Osteoblast (primary cell): ENCODE measurements around the gene AP5Z1. TPM values are rescaled to one million over a fixed set of nuclear protein-coding genes. Genes with fewer than 3 reads are reported as not detected.
A peak's percentile ranks its signal among the peaks of the same experiment; 100 is the strongest.

Source experiments
- DNase-seq: peaks from one replicate; pipeline ENCODE4 v3.0.0; 2011; ENCODE audit warnings: low spot score, mixed read lengths; ENCODE audit not compliant: insufficient read length; ENCODE audit errors: missing footprints
- H2AFZ ChIP-seq: 2 replicates; pipeline ENCODE4 v1.6.0; 2011; ENCODE audit warnings: mild to moderate bottlenecking, low read length
- H3K27ac ChIP-seq: 2 replicates; pipeline ENCODE4 v1.5.1; 2011; ENCODE audit warnings: mild to moderate bottlenecking, low read depth, low read length, moderate library complexity
- H3K27me3 ChIP-seq: 2 replicates; pipeline ENCODE4 v1.6.0; 2012; ENCODE audit warnings: mild to moderate bottlenecking, control low read depth, inconsistent platforms, low read length, moderate library complexity; ENCODE audit not compliant: insufficient read depth
- H3K36me3 ChIP-seq: 2 replicates; pipeline ENCODE4 v1.5.1; 2011; ENCODE audit warnings: mild to moderate bottlenecking, low read length, control low read depth, moderate library complexity; ENCODE audit not compliant: insufficient read depth
- H3K4me1 ChIP-seq: 2 replicates; pipeline ENCODE4 v1.5.1; 2011; ENCODE audit warnings: mild to moderate bottlenecking, low read length, control low read depth, moderate library complexity; ENCODE audit not compliant: insufficient read depth
- H3K4me2 ChIP-seq: 2 replicates; pipeline ENCODE4 v1.6.0; 2011; ENCODE audit warnings: mild to moderate bottlenecking, low read length; ENCODE audit not compliant: insufficient read depth
- H3K4me3 ChIP-seq: fragments of 200-600 bp; sonication (generic); 3 replicates; pipeline ENCODE4 v1.5.1; 2012; ENCODE audit warnings: mild to moderate bottlenecking, low read length, inconsistent platforms; ENCODE audit not compliant: insufficient read depth
- H3K79me2 ChIP-seq: 2 replicates; pipeline ENCODE4 v1.6.0; 2012; ENCODE audit warnings: mild to moderate bottlenecking, low read length, control low read depth, inconsistent platforms; ENCODE audit not compliant: insufficient read depth
- H3K9me3 ChIP-seq: 2 replicates; pipeline ENCODE4 v1.5.1; 2011; ENCODE audit warnings: low read depth, low read length, control low read depth
- H4K20me1 ChIP-seq: 2 replicates; pipeline ENCODE4 v1.6.0; 2012; ENCODE audit warnings: mild to moderate bottlenecking, low read length, control low read depth; ENCODE audit not compliant: insufficient read depth
- total RNA-seq: library from RNA; depleted of rRNA; stranded (reverse); fragments of >200 nt; gene quantifications from 2 replicates; pipeline ENCODE4 v1.2.3, GENCODE V29; 2012
- TF ChIP-seq, protein P1 (sequence below): IDR thresholded peaks from 2 replicates; pipeline ENCODE4 v1.5.1; 2011; ENCODE audit warnings: mild to moderate bottlenecking, low read depth, low read length, moderate library complexity; ENCODE audit errors: extremely low read depth

The AP5Z1 gene
- total RNA-seq, 1 donor, result 73.1 TPM

DNA sequence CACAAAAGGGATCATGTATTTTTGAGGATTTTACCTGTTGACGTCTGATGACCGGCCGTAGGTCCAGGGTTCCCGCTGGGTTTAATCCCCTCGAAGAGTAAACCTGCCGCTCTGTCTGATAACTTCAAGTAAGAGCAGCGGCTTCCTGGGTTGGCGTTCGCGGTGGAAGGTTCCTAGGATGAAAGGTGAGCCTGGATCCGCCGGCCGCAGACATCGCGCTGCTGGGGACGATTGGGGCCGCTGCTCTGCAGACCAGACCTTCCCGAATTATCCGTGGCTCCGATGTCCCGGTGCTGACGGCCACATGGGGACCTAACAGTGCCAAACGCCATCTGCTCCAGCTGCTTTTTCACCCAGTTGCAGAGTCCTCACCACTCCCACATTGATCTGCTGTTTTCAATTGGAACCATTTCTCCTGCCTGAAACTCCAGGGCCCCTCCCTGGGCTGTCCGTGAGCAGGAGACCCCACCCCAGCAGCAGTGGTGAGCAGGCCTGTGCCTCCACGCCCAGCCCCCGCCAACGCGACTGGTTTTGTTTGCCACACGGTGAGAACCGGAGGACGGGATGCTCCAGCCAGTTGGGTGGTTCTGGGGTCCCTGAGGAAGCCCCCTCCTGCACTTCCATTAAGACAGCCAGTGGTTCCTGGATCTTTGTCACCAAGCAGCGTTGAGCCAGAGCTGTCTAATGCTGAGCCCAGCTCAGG, 12.2 kb upstream of the AP5Z1 start:
- H3K79me2 ChIP-seq, result no peaks in the 10 kb centered on the region
- H3K36me3 ChIP-seq, result peaks cover 51% of the 10 kb centered on the region
- DNase-seq, result no peak
- H3K4me2 ChIP-seq, result no peak overlapping the region
- H3K27ac ChIP-seq, result no peak overlapping the region
- no peaks in the 10 kb centered on the region for H3K9me3 ChIP-seq
- H2AFZ ChIP-seq, result no peak overlapping the region
- no peaks in the 10 kb centered on the region for H3K4me1 ChIP-seq
- H3K27me3 ChIP-seq, result no peaks in the 10 kb centered on the region
- no peak overlapping the region for H3K4me3 ChIP-seq
- peaks cover 6% of the 10 kb centered on the region for H4K20me1 ChIP-seq
- TF ChIP-seq, protein P1, sequence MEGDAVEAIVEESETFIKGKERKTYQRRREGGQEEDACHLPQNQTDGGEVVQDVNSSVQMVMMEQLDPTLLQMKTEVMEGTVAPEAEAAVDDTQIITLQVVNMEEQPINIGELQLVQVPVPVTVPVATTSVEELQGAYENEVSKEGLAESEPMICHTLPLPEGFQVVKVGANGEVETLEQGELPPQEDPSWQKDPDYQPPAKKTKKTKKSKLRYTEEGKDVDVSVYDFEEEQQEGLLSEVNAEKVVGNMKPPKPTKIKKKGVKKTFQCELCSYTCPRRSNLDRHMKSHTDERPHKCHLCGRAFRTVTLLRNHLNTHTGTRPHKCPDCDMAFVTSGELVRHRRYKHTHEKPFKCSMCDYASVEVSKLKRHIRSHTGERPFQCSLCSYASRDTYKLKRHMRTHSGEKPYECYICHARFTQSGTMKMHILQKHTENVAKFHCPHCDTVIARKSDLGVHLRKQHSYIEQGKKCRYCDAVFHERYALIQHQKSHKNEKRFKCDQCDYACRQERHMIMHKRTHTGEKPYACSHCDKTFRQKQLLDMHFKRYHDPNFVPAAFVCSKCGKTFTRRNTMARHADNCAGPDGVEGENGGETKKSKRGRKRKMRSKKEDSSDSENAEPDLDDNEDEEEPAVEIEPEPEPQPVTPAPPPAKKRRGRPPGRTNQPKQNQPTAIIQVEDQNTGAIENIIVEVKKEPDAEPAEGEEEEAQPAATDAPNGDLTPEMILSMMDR, result no peak

DNA sequence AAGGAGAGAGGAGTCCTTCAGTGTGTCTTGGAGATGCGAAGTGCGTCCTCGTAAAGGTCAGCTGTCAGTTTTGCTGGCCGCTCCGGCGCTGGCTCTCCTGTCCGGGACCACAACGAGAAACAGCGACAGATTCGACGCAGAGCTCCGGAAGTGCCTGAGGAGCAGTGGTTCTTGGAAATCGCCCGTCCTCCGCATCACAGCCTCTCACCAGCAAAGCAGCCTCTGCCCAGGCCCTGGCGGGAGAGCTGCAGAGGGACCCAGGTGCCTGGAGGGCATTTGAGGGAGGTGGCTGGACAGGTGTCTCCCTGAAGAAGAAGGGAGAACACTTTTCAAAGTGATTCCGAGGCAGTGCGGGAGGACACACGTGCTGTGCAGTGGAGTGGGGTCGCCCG, 11.6 kb upstream of the AP5Z1 start:
- Histone ChIP-seq H3K79me2 (no peaks in the 10 kb centered on the region), H3K36me3 (peaks cover 45% of the 10 kb centered on the region), H3K27me3 (no peaks in the 10 kb centered on the region), H3K9me3 (no peaks in the 10 kb centered on the region), H3K27ac (no peak overlapping the region), H3K4me3 (no peak overlapping the region), H3K4me1 (no peaks in the 10 kb centered on the region), H4K20me1 (peaks cover 6% of the 10 kb centered on the region), H3K4me2 (no peak overlapping the region), H2AFZ (no peak overlapping the region)
- no peak for DNase-seq
- TF ChIP-seq, protein P1, result no peak

DNA sequence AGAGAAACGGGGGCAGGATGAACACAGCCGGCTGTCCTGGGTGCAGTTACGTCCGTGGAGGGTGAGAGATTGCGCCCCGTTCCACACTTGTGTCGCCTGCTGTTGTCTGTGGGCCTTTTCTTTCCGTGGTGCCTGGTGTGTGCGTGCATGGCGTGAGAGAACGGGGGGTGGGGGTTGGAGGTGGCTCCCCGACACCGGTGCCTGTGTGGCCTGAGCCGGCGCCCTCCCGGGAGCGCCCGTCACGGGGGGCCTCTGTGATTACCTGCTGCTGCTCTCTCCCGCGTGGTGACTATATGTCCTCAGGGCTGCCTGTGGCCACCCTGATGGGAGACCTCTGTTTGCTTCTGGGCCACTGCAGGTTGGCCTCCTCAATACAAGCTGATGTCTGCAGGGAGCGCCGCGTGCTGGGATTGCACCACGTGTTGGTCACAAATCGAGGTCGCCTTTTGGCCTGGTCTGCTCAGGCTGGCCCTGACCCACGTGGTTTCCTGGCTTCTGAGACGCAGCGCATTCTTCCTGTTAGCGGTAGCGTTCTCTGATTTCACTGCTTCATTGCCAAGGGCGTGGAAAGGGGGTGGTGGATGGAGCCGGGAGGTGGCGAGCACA, 10.9 kb upstream of the AP5Z1 start:
- Histone ChIP-seq H3K4me3 (no peak overlapping the region), H3K4me2 (no peak overlapping the region), H3K4me1 (no peaks in the 10 kb centered on the region), H3K79me2 (no peaks in the 10 kb centered on the region), H3K27me3 (no peaks in the 10 kb centered on the region), H4K20me1 (peaks cover 6% of the 10 kb centered on the region), H3K9me3 (no peaks in the 10 kb centered on the region), H3K36me3 (peaks cover 45% of the 10 kb centered on the region), H2AFZ (no peak overlapping the region), H3K27ac (no peak overlapping the region)
- TF ChIP-seq, protein P1, result no peak
- DNase-seq, result no peak

- H3K79me2 ChIP-seq, result no peaks in the 10 kb centered on the region
- peak; percentile 92 for DNase-seq
- H3K27ac ChIP-seq, result no peak overlapping the region
- no peaks in the 10 kb centered on the region for H3K4me1 ChIP-seq
- H3K4me2 ChIP-seq, result no peak overlapping the region
- H2AFZ ChIP-seq, result no peak overlapping the region
- H3K36me3 ChIP-seq, result peaks cover 35% of the 10 kb centered on the region
- peaks cover 6% of the 10 kb centered on the region for H4K20me1 ChIP-seq
- H3K27me3 ChIP-seq, result no peaks in the 10 kb centered on the region
- no peak overlapping the region for H3K4me3 ChIP-seq
- TF ChIP-seq, protein P1, result peak; percentile 24
- no peaks in the 10 kb centered on the region for H3K9me3 ChIP-seq
Observed at GRCh38 chr7:4765776-4766490, 9.5 kb upstream of the AP5Z1 start.
